Psoas muscle (tissue), 8 donors: Measurements from ENCODE around the gene ERCC1. TPM values are rescaled to one million over a fixed set of nuclear protein-coding genes. Genes with fewer than 3 reads are reported as not detected.
A peak's percentile ranks its signal among the peaks of the same experiment; 100 is the strongest.
"Not testable (repeated sequence)": the region's sequence is repeated elsewhere in the genome, so short reads cannot be mapped to it uniquely, and the experiment has no call there.

Experiments used
- ATAC-seq, 4 donors: fragments of 200-7000 bp; cut with Tn5 transposase; one replicate each; pipeline ENCODE4 v1.9.1; 2020; ENCODE audit warnings: moderate library complexity in 3 of 4, mild to moderate bottlenecking in 2 of 4
- DNase-seq, 2 donors: peaks; one replicate each; pipeline ENCODE4 v3.0.0-alpha.2; 2020
- H3K27ac ChIP-seq: fragments of 200-600 bp; one replicate; pipeline ENCODE4 v1.8.0; 2022
- H3K27me3 ChIP-seq, 3 donors: fragments of 200-600 bp in 1 of 3; one replicate each; pipeline versions ENCODE4 v1.6.1 to v1.8.0; 2013 to 2022; ENCODE audit warnings: low read length in 2 of 3, mild to moderate bottlenecking in 2 of 3, moderate library complexity in 1 of 3; ENCODE audit not compliant: insufficient read depth in 3 of 3
- H3K36me3 ChIP-seq, 2 donors: fragments of 200-600 bp in 1 of 2; one replicate each; pipeline versions ENCODE4 v1.6.1 to v1.8.0; 2013 to 2022; ENCODE audit warnings: low read depth in 1 of 2, mild to moderate bottlenecking in 1 of 2, moderate library complexity in 1 of 2; ENCODE audit not compliant: insufficient read depth in 1 of 2
- H3K4me1 ChIP-seq: fragments of 200-600 bp; one replicate; pipeline ENCODE4 v1.8.0; 2022
- H3K4me3 ChIP-seq: fragments of 200-600 bp; one replicate; pipeline ENCODE4 v1.8.0; 2022; ENCODE audit warnings: mild to moderate bottlenecking
- H3K9me3 ChIP-seq: fragments of 200-600 bp; one replicate; pipeline ENCODE4 v1.8.0; 2022
- WGBS, 3 donors: extraction: QIAGEN DNeasy Blood & Tissue Kit; methylation state at CpG; one replicate each; pipeline versions ENCODE4 v1.1.6 to v1.1.7; 2013; 5-methylcytosine and 5-hydroxymethylcytosine counted together
- intact Hi-C, 2 donors: fragments of 100-400 bp; cut with DNase I; formaldehyde crosslinking; loops; one replicate each; pipeline versions ENCODE4 v1.11.0 to v1.14.2; 2022
- polyA plus RNA-seq, 3 donors: library from polyadenylated mRNA; stranded (reverse); fragments of 200-250 nt; gene quantifications; one replicate each; pipeline ENCODE4 v1.2.3, GENCODE V29; 2013
- total RNA-seq, 4 donors: library from RNA; stranded (reverse); fragmentation: NEBNext Ultra II Directional in 2 of 4; extraction: Animal tissue kit (Norgen Biotek cat#: 25700) in 2 of 4; gene quantifications; one replicate each; pipeline versions ENCODE4 v1.2.1 to v1.2.4, GENCODE V29; 2021 to 2023
- TF ChIP-seq, protein P1 (sequence below): fragments of 200-600 bp; IDR thresholded peaks from one replicate; pipeline ENCODE4 v1.8.0; 2022; ENCODE audit warnings: antibody characterized with exemption
- donor health status: healthy with polysubstance abuse.
- donor health status: DM: no; HTN: no; CAD: no; lungs with moderate emphysema.
- donor health status: Bipolar disorder and iron deficiency.
- donor health status: healthy.
- donor health status: DM: yes; HTN: yes; CAD: no.
- donor health status: DM: no; HTN: no; CAD: no.
- donor health status: DM: no; HTN: no; CAD: no.
- donor health status: DM: yes; HTN: yes; CAD: no.

ERCC1 gene
- total and polyA plus RNA-seq, 7 donors, result 59.5 to 2,153 (median 84.6) TPM

DNA sequence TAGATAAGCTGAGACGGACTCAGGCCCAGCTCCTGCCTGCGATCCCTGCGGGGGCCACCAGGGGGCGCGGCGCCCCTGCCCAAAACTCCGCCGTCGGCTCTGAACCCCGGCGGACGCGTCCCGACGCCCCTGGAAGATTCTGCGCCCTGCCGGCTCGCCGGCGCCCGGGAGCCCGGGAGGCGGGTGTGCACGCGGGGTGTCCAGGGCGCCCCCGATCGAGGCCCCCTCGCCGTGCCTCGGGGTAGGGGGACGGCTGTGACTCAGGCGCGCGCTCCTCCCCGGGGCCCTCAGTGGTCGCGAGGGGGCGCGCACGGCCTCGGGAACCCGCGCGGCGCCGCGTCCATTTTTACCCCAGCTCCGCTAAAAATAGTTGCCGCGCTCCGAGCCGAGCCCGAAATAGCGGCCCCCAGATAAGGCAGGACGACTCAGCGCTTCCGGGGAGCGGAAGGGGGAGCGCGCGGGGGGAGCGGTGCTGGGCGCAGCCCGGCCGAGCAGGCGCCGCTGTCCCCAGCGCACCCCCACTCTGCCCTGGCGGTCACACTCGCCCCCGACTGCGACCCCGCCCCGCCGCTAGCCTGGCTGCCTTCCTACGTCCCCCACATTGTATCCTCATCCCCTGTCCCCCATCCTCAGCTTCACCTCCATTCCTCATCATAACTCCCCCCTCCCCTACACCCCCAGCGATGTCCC lies 16.0 kb upstream of the ERCC1 start:
- peak; percentile 82 to 87 (median 84) for ATAC-seq
- H3K4me1 ChIP-seq, result peaks cover 14% of the 10 kb centered on the region
- no peaks in the 10 kb centered on the region for H3K36me3 ChIP-seq
- WGBS, 3 donors, result 0% methylated on average over 26 to 78 of the region's 78 CpGs
- H3K9me3 ChIP-seq, result no peaks in the 10 kb centered on the region
- peak; percentile 91 to 96 for DNase-seq
- no peaks in the 10 kb centered on the region for H3K27me3 ChIP-seq
- H3K4me3 ChIP-seq, result peak overlapping the region; percentile 83
- H3K27ac ChIP-seq, result peak overlapping the region; percentile 95
- intact Hi-C loops, result loop anchor here (1.0 to 5.0 kb wide), 3 partner anchors 39 to 203 kb away; no protein-coding TSS in a partner anchor
- TF ChIP-seq, protein P1, sequence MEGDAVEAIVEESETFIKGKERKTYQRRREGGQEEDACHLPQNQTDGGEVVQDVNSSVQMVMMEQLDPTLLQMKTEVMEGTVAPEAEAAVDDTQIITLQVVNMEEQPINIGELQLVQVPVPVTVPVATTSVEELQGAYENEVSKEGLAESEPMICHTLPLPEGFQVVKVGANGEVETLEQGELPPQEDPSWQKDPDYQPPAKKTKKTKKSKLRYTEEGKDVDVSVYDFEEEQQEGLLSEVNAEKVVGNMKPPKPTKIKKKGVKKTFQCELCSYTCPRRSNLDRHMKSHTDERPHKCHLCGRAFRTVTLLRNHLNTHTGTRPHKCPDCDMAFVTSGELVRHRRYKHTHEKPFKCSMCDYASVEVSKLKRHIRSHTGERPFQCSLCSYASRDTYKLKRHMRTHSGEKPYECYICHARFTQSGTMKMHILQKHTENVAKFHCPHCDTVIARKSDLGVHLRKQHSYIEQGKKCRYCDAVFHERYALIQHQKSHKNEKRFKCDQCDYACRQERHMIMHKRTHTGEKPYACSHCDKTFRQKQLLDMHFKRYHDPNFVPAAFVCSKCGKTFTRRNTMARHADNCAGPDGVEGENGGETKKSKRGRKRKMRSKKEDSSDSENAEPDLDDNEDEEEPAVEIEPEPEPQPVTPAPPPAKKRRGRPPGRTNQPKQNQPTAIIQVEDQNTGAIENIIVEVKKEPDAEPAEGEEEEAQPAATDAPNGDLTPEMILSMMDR, result peak; percentile 100

DNA sequence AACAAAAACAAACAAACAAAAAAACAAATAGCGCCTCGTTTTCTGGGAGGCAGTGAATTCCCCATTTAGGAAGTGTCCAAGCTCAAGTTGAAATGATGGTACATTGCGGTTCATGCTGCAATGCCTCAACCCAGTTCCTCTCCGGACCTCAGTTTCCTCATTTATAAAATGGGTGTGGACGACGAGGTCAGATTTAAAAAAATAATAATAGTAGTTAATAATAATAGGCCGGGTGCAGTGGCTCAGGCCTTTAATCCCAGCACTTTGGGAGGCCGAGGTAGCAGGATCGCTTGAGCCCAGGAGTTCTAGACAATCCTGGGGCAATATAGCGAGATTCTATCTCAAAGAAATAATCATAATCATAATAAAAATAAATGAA lies 15.5 kb upstream of the ERCC1 start:
- Histone ChIP-seq H3K36me3 (no peaks in the 10 kb centered on the region), H3K27me3 (no peaks in the 10 kb centered on the region), H3K9me3 (no peaks in the 10 kb centered on the region), H3K27ac (peak overlapping the region; percentile 95), H3K4me3 (peak overlapping the region; percentile 83), H3K4me1 (peaks cover 12% of the 10 kb centered on the region)
- WGBS, 3 donors, result 34 to 38% (median 36%) methylated on average over 10 of the region's 10 CpGs
- TF ChIP-seq, protein P1, result no peak
- no peak for DNase-seq
- no peak for ATAC-seq
- intact Hi-C loops, result loop anchor here (1.0 to 5.0 kb wide), 3 partner anchors 39 to 203 kb away; no protein-coding TSS in a partner anchor

DNA sequence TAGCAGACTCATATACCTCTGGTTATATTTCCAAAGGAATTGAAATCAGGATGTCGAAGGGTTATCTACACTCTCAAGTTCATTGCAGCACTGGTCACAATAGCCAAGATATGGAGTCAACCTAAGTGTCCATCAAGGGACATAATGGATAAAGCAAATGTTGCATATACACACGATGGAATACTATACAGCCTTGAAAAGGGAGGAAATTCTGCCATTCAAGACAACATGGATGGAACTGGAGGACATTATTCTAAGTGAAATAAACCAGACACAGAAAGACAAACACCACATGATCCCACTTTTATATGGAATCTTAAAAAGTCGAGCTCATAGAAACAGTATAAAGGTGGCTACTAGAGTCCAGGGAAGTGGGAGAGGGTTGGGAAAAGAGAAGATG lies 13.6 kb upstream of the ERCC1 start:
- Histone ChIP-seq H3K4me1 (peaks cover 7% of the 10 kb centered on the region), H3K9me3 (no peaks in the 10 kb centered on the region), H3K4me3 (no peak overlapping the region), H3K36me3 (no peaks in the 10 kb centered on the region), H3K27ac (no peak overlapping the region), H3K27me3 (no peaks in the 10 kb centered on the region)
- intact Hi-C loops, result loop anchor here in 1 of 2 donors (5.0 kb wide), 1 partner anchor 205 kb away; no protein-coding TSS in a partner anchor
- 89 to 93% (median 90%) methylated on average over 3 of the region's 3 CpGs for WGBS, 3 donors
- no peak for DNase-seq
- no peak for ATAC-seq
- TF ChIP-seq, protein P1, result no peak

DNA sequence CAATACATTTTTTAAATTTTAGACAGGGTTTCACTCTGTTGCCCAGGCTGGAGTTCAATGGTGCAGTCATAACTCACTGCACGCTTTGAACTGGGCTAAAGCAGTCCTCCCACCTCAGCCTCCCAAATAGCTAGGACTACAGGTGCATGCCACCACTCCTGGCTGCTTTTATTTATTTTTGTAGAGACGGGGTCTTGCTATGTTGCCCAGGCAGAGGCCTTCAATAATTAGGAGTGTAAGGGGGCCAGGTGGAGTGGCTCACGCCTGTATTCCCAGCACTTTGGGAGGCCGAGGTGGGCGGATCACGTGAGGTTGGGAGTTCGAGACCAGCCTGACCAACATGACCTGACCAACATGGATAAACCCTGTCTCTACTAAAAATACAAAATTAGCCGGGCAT lies 8.8 kb upstream of the ERCC1 start:
- WGBS, 3 donors, result 87 to 95% (median 92%) methylated on average over 8 of the region's 8 CpGs
- H3K27ac ChIP-seq, H3K9me3 ChIP-seq, H3K4me3 ChIP-seq, H3K27me3 ChIP-seq, DNase-seq, intact Hi-C loops, H3K36me3 ChIP-seq, ATAC-seq: not testable (repeated sequence)
- H3K4me1 ChIP-seq, result peaks cover 14% of the 10 kb centered on the region

DNA sequence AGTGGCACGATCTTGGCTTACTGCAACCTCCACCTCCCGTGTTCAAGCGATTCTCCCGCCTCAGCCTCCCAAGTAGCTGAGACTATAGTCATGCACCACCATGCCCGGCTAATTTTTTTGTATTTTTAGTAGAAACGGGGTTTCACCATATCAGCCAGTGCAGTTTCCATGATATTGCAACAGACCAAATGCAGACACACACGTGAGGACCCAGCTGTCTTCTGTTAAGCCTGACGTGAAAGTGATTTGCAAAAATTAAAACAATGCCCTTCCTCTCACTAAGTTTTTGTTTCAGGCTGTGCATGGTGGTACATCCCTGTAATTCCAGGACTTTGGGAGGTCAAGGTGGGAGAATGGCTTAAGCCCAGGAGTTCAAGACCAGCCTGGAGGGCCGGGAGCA lies 7.3 kb upstream of the ERCC1 start:
- H3K27me3 ChIP-seq, ATAC-seq, H3K27ac ChIP-seq, H3K4me3 ChIP-seq, H3K36me3 ChIP-seq, intact Hi-C loops, H3K9me3 ChIP-seq, DNase-seq: not testable (repeated sequence)
- 56 to 69% (median 57%) methylated on average over 9 of the region's 9 CpGs for WGBS, 3 donors
- peaks cover 14% of the 10 kb centered on the region for H3K4me1 ChIP-seq

DNA sequence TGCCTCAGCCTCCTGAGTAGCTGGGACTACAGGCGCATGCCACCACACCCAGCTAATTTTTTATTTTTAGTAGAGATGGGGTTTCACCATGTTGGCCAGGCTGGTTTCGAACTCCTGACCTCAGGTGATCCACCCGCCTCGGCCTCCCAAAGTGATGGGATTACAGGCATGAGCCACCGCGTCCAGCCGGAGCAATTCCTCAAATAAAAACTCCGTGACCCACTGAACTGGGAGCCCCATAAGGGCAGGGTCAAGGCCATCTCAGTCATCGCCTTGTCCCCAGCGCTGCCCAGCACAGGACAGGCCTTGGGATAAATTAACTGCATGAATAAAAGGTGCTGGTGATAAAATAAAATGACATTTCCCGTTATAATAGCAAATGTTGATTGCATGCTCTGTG lies 6.2 kb upstream of the ERCC1 start:
- H3K36me3 ChIP-seq, H3K4me3 ChIP-seq, H3K27me3 ChIP-seq, intact Hi-C loops, H3K9me3 ChIP-seq, ATAC-seq, DNase-seq: not testable (repeated sequence)
- 30 to 45% (median 39%) methylated on average over 11 of the region's 11 CpGs for WGBS, 3 donors
- H3K27ac ChIP-seq, result peak overlapping the region; percentile 94
- peaks cover 15% of the 10 kb centered on the region for H3K4me1 ChIP-seq
